ENCODE measurements around the gene LYPD6.
"Not testable (repeated sequence)": the region's sequence is repeated elsewhere in the genome, so short reads cannot be mapped to it uniquely, and the experiment has no call there.

Gene LYPD6

DNA sequence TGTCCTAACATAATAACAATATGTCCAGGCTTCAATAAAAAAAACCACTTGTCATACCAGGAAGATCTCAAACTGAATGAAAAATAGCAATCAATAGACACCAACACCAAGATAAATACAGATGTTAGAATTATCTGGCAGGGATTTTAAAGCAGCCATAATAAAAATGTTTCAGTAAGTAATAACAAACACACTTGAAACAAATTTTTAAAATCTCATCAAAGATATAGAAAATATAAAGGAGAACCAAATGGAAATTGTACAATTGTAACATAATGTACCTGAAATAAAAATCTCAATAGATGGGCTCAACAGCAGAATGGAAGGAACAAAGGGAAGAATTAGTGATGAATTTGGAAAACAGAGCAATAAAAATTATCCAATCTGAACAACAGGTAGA is 128.1 kb downstream of the LYPD6 start:
- DNase-seq, result no peak

DNA sequence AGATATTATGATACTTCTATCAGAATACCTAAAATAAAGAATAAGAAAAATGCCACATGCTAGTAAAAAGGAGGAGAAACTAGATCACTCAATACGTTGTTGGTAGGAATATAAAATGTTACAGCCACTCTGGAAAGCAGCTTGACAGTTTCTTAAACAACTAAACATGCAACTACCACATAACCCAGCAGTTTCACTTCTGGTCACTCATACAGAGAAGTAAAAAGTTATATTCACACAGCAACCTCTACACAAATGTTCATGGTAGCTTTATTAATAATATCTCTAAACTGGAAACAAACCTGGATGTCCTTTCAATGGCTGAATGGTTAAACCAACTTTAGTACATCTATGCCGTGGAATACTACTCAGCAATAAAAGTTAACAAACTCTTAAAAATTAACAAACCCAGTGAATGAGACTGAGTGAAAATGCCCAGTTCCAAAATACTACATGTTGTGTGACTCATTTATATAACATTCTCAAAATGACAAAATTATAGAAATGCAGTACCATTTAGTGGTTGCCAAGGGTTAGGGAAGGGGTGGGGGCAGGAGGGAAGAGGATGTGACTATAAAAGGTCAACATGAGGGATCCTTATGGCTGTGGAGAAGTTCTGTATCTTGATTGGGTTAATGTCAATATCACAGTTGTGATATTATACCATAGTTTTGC is 133.1 kb downstream of the LYPD6 start:
- no peak for DNase-seq

DNA sequence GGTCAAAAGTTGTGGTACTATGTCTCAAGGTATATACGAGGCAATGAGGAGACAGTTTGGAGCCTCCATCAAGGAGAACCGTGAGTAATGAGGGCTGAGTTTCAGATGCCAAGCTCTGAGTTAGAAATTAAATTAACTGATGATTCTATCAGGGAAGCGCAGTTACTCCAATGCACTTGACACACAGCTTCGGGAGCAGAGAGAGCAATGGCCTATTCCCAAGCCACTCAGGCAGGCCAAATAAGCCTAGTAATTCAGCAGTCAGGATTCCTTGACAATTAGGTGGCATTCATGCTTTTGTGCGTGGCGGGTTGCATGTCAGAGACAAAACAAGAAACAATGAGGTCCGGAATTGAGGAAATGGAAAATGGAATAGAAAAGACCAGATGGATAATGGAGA is 134.0 kb downstream of the LYPD6 start:
- no peak for DNase-seq

DNA sequence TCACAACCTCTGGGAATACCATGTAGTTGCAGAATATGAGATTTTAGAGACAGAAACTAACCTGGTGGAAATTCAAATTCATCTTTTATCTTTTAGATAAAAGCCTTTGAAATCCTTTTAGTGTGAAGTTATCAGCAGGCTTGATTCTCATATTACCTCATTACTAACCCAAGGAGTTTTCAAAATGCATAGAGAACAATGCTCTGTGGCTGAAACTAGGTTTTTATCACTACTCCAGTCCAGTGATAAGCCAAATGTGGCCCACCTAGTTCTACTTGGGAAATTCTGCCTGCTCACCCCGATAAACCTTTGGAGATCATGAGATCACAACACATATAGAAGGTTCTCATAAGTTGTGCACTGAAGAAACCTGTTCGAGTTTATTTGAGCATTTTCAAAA is 135.5 kb downstream of the LYPD6 start:
- DNase-seq, result no peak

DNA sequence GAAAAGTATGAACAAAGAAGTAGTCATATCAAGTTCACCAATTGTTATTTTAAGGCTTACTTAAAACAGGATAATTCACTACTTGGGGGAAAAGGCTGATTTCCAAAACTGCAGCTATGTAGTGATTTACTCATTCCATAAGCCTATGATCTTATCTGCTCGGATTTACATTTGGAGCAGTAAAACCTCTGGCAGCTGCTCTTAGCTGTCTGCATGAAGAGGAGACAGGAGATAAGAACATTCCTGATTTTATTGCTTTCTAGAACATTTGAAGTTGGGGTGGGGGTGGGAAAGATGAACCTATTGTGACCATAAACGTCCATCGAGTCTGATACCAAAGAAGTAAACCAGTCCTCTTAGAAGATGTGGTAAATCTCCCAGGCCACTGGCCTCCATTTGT is 136.2 kb downstream of the LYPD6 start:
- DNase-seq, result no peak

DNA sequence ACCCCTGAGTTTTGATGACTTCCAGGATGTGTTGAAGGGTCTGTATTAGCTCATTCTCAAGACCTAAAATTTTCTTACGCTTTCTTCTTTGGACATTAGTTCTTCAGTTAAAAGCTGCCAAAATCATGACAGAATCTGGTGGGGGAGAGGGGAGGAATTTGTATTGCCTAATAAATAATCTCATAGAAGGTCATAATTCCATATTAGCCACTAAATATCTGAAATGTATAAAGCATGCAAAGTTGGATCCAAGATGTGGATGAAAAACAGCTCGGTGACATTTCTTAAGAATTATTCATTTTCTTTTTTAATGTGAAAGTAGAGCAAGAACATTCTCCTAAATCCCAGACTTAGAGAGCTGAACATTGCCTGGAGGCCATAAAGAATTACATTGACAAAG is 137.0 kb downstream of the LYPD6 start:
- DNase-seq, result no peak

DNA sequence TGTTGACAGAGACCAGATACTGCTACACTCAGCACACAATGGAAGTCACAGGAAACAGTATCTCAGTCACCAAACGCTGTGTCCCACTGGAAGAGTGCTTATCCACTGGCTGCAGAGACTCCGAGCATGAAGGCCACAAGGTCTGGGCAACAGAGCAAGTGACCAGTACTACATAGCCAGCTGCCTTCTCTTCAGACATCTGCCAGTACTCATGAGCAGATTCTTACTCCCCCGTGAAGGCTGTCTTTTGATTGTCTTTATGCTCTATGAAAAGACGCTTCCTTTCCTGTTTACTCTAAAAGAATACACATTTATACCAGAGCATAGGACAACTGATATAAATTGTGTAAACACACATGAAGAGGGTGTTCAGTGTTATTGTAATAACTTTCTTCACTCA is 138.2 kb downstream of the LYPD6 start:
- DNase-seq, result no peak

DNA sequence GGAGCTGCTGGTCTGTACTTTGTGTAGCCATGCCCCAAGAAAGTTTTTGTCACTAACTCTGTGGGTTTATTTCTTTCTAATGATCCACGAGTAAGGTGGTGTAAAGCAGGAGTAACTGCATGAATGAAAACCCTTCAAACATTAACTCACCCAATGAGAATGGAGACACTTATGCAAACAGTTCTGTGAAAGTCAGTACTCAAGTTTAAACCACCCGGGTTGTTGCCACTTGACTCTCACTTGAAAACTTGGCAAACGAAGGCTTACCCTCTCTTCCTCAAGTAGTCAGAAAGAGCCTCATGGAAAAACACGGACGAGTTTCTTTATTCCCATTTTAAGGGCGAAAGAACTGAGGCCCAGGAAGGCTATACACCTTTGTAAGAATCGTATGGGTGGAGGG is 139.7 kb downstream of the LYPD6 start:
- no peak for DNase-seq

DNA sequence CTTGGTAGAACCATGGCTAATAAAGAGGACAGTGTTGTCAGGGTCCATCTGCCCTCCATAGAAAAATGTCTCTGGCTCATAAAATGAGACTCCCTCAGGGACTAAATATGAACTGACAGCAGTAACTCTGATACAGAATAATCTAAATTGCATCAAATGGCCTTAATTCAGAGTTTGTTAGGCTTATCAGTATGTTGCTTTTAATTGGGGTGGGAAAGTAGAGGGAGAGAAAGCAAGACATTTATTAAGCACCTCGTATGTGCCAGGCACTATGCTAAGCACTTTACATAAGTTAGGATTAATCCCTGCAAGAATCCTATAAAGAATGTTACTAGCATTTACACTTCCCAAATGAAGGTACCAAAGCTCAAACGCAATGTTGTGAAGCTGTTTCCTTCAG is 142.0 kb downstream of the LYPD6 start:
- no peak for DNase-seq

DNA sequence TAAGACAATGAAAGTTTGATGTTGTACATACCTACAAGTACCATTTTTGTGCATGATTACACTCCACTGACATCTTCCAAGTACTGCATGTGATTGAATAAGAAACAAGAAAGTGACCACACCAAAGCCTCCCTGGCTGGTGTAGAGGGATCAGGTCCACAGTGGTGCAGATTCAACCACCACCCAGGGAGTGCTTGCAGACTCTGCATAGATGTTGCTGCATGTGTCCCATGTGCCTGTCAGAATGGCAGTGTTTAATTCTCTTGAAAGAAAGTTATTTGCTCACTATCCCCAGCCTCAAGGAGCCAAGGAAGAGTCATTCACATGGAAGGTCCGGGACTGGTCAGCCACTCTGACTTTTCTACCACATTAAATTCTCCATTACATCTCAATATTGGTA is 142.7 kb downstream of the LYPD6 start:
- no peak for DNase-seq

DNA sequence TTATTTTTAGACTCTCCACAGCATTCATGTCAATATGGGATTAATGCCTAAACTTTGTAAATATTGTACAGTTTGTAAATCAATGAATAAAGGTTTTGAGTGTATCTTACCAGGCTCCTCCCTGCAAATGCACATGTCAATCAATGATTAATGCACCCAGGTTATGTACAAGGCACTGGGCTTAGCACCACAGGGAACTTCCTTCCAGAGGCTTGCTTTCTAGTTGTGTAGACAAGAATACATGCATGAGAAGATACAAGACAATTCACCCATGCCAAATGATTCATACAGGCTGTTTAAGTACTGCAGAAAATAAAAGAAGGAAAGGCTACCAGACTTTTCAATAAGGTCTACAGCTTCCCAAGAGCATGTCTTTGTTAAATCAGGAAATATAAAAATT is 143.1 kb downstream of the LYPD6 start:
- DNase-seq, result no peak

DNA sequence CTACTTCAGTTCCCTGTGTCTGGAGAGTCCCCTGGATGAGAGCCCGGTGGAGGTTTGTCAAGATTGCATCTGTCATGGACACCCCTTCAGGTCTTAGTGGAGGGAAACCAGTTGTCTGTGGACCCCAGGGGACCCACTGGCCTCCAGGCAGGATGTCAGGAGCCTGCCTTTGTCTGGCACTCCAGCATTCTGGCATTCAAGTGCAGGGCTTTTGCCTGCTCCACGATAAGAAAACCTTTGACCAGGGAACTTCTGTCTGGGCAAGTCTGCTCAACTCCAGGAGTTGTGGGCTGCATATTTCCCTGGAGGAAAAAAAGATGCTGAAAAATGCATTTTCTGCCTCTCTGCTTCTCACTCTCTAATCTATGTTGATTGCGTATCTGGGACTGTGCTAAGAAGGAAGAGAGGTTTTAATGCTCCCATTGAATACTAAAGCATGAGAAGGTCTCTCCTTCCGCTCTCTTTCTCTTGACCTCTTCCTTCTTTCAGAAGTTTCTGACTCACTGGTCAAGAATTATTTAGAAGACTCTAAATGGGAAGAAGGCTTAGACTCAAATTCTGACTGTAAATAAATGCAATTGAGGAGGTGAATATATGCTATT is 152.7 kb downstream of the LYPD6 start:
- no peak for DNase-seq

DNA sequence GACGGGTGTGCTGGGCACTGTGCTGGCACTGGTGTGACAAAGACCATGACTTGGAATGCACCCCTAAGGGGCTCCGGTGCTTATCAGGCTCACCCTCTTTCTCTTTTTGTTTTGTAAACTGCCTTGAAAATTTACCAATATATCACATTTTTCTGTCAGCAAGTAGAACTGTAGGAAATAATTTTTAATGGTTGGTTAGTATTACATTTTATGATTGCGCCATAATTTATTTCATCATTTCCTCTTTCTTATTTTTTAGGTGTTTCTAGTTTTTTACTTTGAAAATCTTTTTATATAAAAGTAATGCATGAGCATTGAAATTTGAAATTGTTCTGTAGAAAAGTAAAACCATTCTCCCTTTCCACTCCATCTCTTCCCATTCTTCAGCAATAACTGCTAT is 156.3 kb downstream of the LYPD6 start:
- no peak for DNase-seq

DNA sequence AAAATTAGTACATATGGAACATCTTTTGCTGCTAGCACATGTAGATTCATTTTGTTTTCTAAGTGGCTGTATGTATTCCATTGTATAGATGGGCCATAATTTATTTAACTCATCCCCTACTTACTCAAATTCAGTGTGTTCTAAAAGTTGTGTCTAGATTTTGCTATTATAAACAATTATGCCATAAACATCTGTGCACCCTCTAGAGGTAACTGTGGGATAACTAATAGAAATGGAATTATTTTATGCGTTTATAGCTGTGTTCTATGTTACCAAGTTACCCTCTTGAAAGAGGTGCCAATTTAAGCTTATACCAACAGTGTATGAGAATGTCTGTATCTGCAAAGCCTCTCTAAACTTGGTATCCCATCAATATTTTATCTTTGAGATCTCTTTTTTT is 156.8 kb downstream of the LYPD6 start:
- no peak for DNase-seq

DNA sequence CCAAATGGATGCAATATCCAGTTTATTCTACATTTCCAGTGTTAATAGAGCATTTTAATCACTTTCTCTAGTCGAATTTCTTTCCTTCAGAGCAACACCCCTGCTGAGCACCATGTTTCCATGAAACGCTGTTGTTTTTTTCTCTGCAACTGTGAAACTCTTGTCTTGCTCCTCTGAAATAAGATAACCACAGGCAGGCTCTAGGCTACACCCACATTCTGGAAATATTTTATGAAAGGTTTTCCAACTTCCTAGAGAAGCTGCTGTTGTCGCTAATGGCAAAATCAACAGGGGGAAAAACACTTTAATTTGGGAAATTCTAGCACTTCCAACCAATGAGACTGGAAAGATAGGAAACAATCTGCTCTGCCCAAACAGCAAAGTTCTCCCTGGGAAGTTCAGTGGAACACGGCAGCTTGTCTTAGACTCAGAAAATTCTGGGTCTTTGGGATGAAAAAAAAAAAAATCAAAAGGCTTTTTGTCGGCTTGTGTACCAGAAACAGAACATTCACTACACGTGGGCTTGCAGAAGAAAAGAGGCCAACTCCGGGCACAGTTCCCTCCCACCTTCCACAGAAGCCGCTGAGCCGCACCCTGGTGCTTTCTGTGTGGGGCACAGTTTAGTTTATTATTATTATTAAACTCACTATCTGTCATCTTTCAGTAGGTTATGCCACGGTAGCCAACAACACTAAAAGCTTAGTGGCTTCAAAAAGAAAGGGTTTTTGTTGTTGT is 158.5 kb downstream of the LYPD6 start:
- no peak for DNase-seq

DNA sequence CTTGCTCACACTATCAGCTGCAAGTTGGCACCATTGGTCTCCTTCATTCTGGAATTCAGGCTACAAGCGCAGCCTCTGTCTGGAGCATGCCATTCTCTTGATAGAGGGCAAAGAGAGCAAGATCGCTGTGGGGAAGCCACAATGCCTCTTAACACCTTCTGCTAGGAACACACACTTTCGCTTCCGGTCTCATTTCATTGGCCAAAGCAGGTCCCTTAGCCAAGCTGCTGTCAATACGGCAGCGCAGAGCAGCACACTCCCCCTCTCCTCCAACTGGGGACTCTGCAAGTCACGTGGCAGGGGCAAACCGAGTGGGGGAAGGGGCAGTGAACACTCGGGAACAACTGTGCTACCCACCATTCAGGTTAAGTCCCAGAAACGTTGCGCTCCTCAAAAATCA is 159.1 kb downstream of the LYPD6 start:
- DNase-seq, result no peak

DNA sequence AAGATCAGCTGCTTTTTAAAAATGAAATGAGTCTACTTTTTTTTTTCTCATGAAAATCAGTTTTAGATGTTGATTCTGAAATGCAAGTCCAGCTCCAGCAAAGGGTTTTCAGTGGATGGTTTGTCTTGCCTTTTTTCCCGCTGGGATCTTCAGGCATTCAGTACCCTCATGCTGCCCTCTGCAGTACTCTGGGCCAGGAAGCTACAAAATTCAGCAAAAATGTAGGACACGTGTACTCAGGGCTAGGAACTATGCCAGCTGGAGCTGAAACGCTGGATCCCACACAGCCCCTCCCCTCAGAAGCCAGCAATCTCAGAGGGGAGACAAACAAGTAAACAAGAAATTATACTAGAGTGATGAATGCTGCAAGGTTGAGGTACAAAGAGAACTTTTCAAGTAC is 159.9 kb downstream of the LYPD6 start:
- no peak for DNase-seq

DNA sequence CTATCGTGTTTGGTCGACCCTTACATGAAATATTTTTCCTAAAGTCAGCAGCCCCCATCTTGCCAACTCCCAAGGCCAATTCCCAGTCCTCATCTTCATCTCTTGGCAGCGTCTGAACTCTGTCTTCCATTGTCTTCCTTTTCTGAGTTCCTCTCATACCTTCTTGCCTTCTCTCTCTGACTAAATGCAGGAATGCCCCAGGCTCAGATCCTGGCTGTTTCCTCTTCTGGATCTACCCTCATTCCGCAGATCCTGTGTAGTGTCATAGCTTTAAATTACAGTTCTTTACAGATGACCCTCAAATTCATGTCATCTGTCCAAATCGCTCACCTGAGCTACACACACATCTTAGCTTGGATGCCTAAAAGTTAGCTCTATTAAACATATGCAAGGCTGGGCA is 162.5 kb downstream of the LYPD6 start:
- no peak for DNase-seq

DNA sequence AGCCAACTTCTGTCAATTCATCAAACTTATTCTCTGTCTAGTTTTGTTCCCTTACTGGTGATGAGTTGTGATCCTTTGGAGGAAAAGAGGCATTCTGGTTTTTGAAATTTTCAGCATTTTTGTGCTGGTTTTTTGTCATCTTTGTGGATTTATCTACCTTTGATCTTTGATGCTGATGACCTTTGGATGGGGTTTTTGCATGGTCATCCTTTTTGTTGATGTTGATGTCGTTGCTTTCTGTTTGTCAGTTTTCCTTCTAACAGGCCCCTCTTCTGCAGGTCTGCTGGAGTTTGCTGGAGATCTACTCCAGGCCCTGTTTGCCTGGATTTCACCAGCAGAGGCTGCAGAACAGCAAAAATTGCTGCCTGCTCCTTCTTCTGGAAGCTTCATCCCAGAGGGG is 168.8 kb downstream of the LYPD6 start:
- DNase-seq, result not testable (repeated sequence)

DNA sequence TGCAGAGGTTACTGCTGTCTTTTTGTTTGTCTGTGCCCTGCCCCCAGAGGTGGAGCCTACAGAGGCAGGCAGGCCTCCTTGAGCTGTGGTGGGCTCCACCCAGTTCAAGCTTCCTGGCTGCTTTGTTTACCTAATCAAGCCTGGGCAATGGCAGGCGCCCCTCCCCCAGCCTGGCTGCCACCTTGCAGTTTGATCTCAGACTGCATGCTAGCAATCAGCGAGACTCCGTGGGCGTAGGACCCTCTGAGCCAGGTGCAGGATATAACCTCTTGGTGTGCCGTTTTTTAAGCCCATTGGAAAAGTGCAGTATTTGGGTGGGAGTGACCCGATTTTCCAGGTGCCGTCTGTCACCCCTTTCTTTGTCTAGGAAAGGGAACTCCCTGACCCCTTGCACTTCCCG is 176.4 kb downstream of the LYPD6 start:
- DNase-seq, result not testable (repeated sequence)

DNA sequence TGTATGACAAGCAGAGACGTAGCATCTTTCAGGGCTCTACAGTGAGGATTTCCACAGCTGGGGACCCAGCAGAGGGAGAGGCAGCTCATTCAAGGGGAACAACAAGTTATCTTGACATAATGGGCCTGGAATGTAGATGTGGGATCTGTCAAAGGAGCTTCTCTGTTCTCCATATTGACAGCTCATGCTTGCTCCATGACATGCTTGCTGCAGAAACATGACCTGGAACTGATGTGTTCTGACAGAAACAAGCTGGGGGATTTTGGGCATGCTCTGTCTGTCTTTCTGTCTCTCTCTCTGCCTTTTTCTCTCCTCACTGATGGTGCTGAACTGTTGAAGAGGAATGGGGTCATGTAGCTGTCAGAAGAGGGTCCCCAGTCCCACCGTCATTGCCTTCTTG is 177.6 kb downstream of the LYPD6 start:
- DNase-seq, result no peak

DNA sequence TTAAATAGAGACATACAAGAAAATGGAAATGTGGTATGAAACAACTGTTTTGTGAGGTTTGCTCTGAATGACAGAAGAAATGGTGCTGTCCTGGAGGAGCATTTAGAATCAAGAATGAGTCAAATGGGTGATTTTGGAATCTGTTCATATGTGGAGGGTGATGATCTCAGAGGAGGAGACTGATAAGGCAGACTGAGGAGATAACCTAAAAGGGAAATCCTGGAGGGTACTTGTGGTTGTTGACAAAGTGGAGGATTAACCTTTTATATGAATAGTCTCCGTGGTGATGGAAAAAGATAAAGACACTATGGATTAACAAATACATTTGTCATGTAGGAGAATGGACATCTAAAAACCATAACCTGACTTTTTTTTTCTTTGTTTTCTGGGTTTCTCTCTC is 183.1 kb downstream of the LYPD6 start:
- no peak for DNase-seq

Measured in activated T-cell treated with anti-CD3 and anti-CD28 coated beads, Interleukin-2, amount 50 U/mL, for 1 hour (primary cell).